NCI-H2227 (cell line): ENCODE measurements around the gene SLC38A3.
"Not testable (repeated sequence)": the region's sequence is repeated elsewhere in the genome, so short reads cannot be mapped to it uniquely, and the experiment has no call there.

Experiments used
- DNase-seq: peaks from one replicate; lab custom pipeline; 2025; ENCODE audit not compliant: unreplicated experiment; lab: John Stamatoyannopoulos, UW

SLC38A3 gene

DNA sequence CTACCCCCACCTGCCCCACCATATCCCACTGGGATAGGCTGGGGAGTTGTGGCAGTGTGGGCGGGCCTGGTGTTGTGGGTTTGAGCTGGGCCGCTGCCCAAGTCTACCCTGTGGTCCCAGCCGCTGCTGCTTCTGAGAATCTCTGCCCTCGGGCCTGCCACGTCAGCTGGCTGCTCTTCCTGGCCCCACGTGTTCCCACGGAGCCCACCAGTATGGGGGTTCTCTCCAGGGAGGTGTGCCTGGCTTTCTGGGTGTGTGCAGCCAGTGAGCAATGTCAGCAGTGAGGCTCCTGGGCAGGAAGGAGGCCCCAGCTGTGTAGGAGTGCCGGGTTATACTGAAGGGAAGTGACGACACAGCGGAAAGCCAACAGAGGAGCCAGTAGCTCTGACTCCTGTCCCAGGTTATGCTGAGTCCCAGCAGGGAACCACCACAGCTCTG, 41.5 kb downstream of the SLC38A3 start:
- no peak for DNase-seq

DNA sequence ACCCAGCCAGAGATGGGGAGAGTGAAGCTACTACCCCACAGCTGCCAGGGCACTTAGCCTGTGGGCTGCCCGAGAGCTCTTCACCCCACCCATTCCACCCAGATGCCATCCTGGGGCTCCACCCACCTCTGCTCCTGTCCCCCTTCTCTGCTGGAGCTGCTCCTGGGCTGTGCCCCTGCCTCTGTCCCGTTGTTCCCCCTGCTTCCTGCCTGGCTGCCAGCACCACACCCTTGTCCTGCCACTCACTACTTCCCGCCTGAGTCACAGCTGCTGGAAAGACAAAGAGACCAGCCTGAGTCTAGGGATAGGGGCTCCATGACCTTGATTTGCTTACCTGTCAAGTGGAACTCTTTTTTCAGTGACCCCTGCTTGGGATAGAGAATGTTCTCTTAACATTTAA, 43.3 kb downstream of the SLC38A3 start:
- DNase-seq: no peak

DNA sequence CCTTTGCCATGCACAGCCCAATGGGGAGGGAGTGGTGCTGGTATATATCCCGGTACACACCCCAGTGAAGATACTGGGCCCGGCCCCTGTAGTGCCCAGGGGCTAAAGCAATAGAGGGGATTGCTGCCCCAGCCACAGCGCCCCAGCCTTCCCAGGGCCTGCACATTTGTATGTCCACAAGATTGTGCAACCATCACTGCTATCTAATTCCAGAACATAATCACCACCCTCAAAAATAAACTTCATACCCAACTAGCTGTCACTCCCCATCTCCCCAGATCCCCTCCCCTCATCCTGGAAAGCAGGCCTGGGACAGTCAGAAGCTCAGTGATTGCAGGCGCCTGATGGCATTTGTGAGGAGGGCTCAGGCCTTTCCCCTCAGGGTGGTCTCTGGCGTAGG, 44.4 kb downstream of the SLC38A3 start:
- no peak for DNase-seq

DNA sequence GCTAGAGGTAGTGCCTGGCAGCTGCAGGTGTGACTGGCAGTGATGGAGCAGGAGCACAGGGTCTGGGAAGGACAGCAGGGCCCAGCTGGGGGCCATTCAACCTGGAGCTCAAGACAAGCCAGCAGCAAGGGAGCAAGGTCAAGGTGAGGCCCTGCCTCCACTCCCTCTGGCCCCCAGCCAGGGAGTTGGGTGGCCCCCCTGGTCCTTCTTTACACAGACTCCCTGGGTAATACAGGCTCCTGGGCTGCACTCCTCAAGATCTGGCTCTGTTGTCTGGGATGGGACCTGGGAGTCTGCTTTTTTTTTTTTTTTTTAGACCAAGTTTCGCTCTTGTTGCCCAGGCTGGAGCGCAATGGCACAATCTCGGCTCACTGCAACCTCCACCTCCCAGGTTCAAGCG, 45.4 kb downstream of the SLC38A3 start:
- no peak for DNase-seq

DNA sequence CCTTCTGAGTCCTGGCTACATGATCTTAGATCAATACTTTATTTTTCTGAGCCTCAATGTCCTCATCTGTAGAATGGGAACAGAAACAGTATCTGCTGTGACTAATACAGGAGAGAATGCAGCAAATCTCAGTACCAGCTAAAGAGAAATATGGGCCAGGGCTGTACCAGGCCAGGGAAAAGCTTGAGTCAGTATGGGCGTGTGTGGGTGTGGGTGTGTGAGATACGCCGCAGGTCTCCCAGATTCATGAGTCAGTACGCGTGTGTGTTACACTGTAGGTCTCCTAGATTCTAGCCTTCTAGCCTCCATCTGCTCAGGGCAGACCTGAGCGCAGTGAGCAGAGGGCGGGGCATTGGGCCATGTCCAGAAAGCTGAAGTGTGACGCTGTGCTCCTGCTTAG, 46.1 kb downstream of the SLC38A3 start:
- no peak for DNase-seq

DNA sequence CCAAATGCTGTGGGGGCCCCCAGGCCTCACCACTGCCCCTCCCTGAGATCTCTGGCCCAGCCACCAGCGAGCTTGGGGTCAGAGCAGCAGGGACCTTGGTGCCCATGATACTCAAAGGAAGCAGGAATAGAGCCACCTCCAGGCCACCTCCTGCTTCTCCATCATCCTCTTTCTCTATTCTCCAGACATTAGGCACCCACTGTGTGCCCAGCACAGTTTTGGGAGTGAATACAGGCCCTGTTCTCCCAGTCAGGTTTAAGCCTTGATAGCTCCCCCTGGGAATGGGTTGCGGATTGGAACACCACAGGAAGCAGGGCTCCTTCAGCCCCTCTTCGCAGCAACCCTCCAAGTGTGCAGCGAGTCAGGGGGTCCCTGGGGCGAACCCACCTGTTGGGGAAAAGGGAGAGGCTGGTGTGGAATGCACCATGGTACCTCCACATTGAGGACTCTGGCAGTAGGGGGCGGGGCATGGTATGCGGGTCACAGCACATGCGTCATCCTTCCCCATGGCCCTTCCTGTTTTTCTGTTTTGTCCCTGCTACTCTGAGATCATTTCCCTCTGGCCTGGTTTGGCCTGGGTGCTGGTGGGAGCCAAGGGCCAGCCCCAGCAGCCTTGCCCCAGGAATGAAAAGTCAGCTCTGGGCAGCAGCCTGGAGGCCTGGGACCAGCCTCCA, 49.6 kb downstream of the SLC38A3 start:
- DNase-seq: no peak

DNA sequence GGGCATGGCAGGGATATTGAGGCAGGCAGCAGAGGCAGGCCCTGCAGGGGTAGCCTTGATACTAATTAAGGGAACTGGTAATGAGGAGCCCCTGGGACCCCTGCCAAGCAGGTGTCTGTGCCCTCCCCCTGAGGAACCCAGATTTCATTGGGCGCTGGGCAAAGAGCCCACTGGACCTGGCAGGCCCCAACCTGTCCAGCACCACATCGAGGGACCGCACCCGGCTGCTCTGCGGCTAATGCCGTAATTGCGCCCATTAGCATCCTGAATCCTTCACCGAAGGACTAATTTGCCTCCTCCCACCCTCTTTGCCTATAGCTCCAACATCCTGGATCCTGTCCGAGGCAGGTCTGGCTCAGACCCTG, 50.2 kb downstream of the SLC38A3 start:
- DNase-seq: no peak

DNA sequence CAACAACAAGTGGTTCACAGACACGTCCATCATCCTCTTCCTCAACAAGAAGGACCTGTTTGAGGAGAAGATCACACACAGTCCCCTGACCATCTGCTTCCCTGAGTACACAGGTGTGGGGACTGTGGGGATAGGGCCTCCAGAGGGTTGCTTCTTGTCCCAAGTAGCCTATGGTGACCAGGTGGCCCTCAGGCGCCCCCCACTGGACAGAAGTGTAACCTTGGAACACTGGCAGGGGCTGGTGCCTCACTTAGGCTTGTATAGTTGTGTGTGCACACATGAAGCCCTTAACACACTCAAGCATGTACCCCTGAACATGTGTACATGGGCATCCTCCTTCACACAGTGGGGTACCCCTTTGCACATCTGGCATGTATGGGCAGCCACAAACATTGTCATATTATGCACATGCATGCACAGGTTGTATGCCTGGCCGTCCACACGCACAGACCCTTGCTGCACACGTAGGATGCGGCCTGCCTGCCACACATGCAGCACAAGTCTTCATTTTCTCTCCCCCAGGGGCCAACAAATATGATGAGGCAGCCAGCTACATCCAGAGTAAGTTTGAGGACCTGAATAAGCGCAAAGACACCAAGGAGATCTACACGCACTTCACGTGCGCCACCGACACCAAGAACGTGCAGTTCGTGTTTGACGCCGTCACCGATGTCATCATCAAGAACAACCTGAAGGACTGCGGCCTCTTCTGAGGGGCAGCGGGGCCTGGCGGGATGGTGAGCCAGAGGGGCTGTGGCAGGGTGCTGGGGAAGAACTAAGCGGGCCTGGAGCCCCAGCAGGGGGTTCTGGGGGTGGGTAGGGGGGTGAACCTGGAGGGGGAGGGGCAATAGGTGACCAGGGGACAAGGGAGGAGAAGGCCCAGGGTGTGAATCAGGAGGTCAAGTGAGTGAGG, 52.2 kb downstream of the SLC38A3 start:
- DNase-seq: peak; percentile 23

DNA sequence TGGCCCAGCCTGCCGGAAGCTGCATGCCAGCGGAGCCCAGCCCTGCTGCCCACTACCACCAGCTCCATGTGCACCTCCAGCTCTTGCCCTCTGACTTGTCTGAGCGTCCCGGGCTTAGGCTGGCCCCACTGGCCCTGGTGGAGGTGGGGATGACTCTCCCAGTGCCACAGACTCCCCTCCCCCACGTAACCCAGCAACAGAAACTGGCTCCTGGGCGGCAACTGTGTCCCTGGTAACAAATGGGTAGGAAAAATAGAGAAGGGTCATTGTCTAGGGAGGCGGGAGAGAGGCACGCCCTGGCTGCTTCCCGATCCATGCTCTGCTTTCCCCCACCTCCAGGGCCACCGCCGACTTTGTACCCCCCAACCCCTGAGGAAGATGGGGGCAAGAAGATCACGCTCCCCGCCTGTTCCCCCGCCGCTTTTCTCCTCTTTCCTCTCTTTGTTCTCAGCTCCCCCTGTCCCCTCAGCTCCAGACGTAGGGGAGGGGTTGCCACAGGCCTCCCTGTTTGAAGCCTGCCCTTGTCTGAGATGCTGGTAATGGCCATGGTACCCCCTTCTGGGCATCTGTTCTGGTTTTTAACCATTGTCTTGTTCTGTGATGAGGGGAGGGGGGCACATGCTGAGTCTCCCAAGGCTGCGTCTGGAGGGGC, 53.1 kb downstream of the SLC38A3 start:
- DNase-seq: peak; percentile 72

DNA sequence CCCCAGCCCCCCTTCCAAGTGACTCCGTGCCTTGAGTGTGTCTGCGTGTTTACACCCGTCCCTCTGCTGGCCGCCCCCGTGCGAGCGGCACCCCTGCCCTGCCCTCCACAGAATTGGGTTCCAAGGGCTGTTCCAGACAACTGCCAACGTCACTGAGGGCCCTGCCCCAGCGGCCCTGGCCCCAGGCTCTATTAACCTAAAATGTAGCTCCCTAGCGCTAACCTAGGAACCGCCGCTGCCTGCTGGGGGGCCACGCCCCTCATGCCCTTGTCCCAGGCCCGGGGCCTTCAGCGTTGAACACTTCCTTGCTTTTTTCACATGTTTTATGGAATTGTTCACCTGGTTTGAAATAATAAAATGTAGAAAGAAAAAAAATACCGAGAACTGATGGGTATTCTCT, 53.9 kb downstream of the SLC38A3 start:
- no peak for DNase-seq

DNA sequence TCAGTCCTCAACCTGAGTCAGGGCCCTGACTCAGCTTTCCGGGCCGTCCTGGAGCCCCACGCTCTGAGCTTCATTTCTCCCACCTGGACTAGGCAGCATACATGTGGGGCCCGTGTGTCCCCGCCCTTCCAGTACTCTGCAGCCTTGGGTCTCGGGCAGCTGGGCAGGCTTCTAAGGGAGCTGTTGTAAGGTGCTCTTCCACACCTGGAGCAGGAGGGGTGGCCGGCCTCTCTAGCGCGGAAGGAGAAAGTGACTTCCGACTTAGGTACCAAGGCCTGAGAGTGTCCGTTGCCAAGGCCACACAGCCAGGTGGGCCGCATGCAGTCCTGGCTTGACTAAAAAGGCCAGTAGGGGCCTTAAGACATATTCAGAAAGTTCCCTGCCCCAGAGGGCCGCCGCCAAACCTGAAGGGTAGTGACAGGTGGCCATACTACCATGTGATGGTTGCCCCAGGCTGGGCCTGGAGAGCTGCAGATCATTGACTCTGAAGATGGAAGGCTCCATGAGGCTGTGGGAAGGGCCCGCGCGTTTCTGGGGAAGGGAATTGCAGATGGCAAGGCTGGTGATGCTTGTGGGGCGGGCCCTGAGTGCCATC, 54.5 kb downstream of the SLC38A3 start:
- DNase-seq: peak; percentile 17

DNA sequence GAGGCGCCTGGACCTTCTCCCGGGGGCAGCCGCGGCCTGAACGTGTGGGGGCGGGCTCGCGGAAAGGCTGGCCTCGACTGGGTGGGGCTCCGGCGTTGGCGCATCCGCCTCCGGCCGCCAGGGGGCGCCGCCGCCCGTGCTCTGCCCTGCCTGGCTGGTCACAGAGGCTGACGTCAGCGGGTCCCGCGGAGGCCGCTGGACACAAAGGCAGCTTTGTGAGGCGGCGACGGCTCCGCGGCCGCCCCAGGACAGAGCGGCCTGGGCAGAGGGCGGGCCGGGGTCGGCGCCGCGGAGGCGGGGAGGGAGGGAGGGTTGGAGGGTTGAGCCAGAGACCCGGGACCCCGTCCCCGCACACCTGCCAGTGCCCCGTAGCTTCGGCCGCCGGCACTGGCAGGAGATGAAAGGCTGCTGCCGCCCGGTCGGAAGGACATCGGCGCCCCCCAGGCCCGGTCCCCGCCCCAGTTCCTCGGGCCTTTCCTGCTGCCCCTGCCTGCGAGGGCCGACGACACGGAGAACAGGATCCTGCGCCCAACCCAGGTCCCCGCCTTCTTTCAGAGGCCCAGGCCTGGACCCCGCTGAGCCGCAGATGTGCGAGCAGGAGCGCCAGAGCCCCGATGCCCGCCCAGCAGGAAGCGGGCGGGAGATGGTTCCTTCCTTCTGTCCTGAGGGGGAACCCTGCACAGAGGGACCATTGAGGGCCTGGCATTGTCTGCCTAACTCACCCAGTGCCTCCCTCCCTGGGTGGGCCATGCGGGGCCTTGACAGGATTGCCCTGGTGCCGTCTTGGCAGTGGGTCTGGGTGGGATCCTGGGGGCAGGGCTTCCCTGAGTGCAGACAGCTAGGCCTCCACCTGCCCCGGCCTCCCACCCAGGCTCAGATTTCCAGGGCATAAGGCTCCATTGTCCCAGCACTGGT, 55.2 kb downstream of the SLC38A3 start:
- peak; percentile 89 for DNase-seq

DNA sequence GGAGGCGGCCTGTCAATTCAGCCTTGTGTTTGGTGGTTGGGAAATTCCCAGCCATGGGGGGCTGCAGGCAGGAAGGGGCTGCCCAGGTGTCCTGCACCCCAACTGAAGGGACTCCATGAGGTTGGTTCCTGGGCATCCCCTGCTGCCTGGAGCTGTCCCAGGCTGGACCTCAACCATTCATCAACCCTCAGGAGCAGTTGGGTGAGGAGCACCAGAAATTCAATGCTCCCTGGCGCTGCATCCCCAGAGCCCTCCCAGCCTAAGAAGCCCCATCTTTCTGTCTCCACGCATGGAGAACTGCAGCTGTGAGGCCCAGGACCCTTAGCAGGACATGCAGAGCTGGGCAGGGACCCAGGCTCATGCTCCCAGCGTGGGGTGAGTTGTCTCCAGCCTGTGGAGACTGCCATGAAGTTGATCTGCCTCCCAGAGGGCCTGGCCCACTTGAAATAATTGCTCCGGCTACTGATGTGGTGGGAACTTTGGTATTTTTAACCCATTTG, 55.9 kb downstream of the SLC38A3 start:
- peak; percentile 19 for DNase-seq

DNA sequence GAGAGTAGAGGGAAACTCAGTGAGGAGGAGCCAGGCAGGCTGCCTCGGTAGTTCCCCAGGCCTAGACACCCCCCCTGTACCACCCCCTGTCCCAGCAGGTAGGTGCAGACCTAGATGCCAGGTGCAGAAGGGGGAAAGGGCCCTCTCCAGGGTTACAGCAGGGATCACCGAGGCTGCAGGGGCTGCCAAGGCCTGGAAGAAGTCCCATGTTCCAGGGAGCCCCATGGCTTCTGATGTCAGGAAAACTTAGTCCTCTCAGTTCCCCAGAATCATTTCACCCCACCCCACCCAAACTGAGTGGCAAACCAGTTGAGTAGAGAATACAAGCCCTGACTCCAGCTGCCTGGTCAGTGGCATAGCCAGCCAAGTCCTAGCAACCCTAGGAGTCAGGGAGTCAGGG, 56.4 kb downstream of the SLC38A3 start:
- no peak for DNase-seq

DNA sequence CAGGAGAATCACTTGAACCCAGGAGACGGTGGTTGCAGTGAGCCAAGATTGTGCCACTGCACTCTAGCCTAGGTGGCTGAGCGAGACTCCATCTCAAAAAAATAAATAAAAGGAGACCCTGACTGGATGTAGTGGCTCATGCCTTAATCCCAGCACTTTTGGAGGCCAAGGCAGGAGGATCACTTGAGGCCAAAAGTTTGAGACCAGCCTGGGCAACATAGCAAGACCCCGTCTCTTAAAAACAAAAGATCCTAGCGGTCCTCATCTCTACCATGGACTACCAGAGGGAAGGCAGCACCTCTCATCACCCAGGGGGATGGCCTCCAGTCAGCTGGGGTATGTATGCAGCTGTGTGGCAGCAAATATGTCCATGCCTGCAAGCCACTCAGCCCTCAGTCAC, 57.1 kb downstream of the SLC38A3 start:
- DNase-seq: not testable (repeated sequence)

DNA sequence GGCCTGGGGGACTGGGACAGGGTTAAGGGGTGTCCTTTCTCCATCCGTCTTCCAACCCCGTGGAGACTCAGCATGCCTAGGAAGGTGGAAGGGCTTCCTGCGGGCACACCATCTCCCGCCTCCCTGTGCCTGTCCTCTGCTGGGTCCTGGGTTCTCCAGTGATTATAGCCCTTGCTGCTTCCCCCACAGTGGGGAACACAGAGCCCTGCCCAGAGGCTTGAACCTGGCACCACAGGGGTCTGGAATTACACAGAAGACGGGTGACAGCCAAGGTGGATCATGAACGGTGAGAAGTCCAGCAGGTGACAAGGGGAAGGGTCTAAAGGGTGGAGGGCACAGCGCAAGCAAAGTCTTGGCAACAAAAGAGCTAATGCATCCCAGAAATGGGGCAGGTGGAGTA, 57.7 kb downstream of the SLC38A3 start:
- DNase-seq: no peak

DNA sequence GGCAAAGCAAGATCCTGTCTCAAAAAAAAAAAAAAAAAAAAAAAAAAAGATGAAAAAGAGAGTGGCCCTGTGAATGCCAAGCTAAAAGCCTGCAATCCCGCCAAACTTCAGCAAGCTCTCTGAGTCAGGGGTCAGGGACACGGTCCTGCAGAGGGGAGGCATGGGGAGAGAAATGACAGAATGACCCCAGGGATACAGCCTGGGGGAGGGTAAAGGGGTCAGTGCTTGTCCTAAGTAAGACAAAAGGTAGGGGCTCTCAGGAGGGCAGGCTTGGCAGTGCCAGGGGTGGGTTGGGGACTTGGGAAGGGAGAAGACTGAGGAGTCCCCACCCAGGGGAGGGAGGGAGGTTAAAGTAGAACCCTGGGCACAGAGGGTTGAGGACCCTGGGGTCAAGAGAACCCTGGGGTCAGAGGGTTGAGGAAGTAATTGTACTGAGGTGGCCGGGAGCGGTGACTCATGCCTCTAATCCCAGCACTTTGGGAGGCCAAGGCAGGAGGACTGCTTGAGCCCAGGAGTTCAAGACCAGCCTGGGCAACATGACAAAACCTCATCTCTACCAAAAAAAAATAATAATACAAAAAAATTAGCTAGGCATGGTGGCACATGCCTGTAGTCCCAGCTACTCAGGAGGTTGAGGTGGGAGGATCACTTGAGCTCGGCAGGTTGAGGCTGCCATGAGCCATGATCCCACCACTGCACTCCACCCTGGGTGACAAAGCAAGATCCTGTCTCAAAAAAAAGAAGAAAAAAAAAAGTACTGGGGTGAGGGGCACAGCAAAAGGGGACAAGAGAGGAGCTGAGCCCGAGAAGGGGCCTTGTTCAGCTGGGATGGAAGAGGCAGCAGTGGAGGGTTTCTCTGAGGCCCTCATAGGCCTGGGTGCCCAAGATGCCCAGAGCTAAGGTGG, 58.7 kb downstream of the SLC38A3 start:
- DNase-seq: no peak

DNA sequence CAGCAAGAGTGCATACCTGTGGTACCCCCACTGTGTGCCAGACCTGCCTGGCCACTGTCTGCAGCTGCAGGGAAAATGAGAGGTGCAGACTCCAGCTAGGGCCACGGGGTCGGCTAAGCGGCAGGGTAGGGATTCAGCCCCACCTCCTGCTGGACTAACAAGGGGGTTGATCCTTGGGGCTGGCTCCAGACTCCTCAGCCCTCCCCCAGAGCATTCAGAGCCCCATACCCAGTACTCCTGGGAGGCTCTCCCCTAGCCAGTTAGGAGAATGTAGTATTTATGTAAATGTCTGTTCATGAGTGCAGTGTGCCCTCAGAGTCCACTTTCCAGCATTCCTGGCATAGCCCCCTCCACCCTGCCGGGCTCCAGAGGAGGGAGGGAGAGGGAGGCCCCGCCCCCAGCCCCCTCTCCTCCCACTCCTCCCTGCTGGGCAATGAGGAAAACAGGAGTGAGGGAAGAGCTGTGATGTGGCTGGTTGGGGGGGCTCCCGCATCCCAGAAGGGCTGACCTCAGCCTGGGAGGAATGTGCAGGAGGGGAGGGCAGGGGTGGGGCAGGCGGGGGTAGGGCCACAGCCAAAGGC, 59.4 kb downstream of the SLC38A3 start:
- peak; percentile 85 for DNase-seq

DNA sequence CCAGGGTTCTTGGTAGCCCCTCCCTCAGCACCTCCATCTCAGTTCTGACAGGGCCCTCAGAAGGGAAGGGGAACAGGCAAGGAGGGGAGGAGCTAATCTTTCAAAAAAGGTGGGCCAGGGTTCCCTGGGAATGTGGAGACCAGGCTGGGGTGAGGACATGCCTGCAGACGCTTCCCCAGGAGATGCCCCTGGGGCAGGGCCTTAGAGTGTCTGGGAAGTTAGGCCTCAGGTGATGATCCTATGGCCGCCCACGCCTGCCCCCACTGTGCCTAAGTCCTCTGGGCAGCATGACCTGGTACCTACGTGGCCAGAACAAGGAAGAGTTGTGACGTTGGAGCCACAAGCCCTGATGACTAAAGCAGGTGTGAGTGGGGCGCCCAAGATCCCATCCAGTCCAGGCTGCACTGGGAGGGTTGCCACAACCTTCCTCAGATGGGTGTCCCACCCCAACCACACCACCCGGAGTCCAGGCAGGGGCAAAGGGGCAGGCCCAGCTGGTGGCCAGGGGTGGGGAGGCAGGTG, 60.0 kb downstream of the SLC38A3 start:
- no peak for DNase-seq
